Endometrium (tissue), 2 donors: ENCODE results near the gene GGA1.
"Not testable (repeated sequence)": the region's sequence is repeated elsewhere in the genome, so short reads cannot be mapped to it uniquely, and the experiment has no call there.

Source experiments
- FAIRE-seq: peaks from 2 replicates; lab custom pipeline; 2012; peaks lifted over from hg19 to GRCh38; lab: Jason Lieb, UNC
- donor health status: control.
- donor health status: control.

Gene GGA1

GRCh38 chr22:37650463-37651136 is 42.0 kb downstream of the GGA1 start:
- no peak for FAIRE-seq

GRCh38 chr22:37654563-37655251 is 46.1 kb downstream of the GGA1 start:
- FAIRE-seq: no peak

GRCh38 chr22:37655252-37655563 is 46.6 kb downstream of the GGA1 start:
- no peak for FAIRE-seq

GRCh38 chr22:37656583-37656982 is 47.9 kb downstream of the GGA1 start:
- not testable (repeated sequence) for FAIRE-seq

DNA sequence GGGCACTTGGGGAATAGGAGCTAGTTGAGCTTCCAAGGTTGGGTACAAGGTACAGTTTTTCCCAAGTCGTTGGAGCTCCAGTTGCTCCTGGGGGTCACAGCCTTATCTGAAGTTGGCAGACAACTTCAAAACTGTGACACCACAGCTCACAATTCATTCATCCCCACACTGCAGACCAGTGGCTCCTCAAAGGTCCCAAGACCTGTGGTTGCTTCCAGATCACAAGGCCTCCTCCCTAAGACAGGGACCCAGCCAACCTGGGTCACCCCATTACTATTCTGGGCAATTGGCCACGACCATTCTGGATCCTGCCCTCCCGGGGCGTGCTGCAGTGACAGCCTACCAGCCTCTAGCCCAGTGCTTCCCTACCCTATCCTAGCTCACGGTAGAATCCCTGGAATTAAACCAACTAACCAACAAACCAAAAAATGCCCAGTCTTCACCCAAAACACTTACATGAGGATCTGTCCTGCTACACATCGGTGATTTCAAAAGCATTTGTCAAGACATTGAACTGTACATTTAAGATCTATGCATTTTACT is 49.0 kb downstream of the GGA1 start:
- FAIRE-seq: no peak

GRCh38 chr22:37658133-37659065 is 49.8 kb downstream of the GGA1 start, which contains the start of gene PDXP:
PDXP (plus strand) TSS chr22:37658723; CDS start chr22:37658783, 60 bp downstream.
- peak; percentile 99 for FAIRE-seq

GRCh38 chr22:37659066-37659896 is 50.6 kb downstream of the GGA1 start:
- FAIRE-seq: no peak

DNA sequence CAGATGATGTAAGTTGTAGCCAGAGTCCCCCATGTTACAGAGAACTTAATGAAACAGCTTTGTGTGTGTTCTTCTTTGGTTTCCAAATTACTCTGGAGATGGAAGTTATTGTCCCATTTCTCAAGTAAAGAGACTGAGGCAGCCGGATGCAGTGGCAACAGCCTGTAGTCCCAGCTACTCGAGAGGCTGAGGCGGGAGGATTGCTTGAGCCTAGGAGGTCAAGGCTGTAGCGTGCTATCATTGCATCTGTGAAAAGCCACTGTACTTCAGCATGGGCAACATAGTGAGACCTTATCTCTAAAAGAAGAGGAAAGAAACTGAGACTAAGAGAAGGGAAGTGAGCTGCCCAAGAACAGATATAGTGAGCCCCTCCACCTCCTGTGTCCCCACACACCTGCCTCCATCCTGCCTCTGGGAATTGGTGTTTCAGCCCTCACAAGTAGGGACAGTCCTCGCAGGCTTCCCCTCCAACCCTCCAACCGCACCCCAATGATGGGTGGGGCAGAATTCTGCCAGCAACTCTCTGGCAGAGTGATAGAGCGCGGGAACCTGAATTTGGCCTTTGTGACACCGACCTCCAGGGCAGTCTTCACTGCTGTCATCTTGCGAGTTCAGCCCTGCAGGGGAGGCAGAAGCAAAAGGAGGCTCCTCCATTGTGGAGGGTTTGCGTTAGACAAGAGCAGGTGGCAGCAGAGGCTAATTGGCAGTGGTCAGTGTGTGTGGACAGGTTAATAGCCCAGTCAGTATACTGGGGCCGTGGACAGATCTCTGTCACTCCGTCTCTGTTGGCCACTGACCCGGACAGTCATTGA is 51.5 kb downstream of the GGA1 start:
- FAIRE-seq: no peak

DNA sequence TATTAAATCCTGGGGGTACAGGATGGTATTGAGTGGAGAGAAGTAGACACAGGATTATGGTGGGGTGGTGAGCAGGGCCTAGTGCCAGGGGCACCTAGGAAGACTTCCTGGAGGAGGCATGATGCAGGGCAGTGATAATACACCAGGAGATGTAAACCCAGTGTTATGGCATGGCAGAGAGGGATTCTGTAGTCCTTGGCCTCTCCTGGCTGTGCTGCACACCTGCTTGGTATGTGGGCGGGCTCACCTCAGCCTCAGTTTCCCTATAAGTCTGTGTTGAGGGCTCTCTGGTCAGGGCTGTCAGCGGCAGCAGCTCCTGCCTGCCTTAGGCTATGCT is 52.0 kb downstream of the GGA1 start:
- no peak for FAIRE-seq

- peak; percentile 21 for FAIRE-seq
Measured at GRCh38 chr22:37661160-37661924, 52.7 kb downstream of the GGA1 start.

DNA sequence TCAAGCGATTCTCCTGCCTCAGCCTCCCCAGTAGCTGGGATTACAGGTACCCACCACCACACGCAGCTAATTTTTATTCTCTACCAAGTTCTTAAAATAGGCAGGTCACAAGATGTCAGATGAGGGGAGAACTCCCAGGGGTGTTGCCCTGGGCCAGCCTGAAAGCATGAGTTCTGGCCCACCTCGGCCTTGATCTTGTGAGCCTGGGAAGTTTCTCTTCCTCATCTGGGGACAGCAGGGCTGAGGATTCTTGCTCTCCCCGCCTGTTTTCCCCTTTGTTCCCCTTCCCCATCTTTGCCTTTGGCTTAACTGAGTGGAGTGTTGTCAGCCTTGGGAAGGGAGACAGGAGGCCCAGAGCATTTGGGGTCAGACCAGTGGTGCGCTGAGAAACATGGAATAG is 53.4 kb downstream of the GGA1 start:
- no peak for FAIRE-seq

GRCh38 chr22:37663521-37664140 is 55.0 kb downstream of the GGA1 start:
- FAIRE-seq: no peak

DNA sequence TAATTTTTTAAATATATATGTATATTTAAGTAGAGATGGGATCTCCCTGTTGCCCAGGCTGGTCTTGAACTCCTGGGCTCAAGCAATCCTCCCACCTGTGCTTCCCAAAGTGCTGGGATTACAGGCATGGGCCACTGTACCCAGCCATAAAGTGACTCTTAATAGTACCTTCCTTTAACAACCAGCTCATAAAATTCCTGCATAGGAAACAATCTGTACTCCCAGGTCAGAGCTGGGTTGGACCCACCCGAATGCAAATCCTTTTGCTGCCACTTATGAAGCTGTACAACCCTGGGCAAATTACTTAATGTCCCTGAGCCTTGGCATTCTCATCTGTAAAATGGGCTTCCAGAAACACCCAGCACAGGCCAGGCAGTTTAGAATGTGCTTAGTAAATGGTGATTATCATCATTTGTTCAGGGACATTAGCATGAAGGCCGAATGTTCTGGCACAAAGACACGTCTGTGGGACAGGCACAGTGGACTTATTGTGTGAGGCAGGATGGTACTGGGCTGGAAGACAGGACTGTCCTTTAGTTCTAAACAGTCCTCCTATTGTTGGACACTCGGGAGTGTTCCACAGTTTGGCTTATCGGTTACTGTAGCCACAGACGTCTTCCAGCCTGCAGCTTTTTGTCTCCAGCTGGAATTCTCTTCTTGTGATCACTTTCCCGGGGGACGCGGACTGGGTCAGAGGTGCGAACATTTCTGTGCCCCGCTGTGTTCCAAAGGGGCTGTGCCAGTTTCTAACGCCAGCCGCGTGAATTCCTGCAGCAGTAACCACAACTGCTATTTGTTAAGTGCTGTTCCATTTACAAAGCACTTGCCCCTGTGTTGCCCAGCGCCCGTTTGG is 55.8 kb downstream of the GGA1 start:
- no peak for FAIRE-seq

DNA sequence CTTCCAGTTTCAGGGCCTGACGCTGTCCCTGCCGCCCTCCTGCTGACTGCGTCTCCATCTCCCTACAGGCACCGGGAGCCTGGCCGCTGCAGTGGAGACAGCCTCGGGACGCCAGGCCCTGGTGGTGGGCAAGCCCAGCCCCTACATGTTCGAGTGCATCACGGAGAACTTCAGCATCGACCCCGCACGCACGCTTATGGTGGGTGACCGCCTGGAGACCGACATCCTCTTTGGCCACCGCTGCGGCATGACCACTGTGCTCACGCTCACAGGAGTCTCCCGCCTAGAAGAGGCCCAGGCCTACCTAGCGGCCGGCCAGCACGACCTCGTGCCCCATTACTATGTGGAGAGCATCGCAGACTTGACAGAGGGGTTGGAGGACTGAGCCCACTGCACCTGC is 56.9 kb downstream of the GGA1 start:
- FAIRE-seq: no peak

DNA sequence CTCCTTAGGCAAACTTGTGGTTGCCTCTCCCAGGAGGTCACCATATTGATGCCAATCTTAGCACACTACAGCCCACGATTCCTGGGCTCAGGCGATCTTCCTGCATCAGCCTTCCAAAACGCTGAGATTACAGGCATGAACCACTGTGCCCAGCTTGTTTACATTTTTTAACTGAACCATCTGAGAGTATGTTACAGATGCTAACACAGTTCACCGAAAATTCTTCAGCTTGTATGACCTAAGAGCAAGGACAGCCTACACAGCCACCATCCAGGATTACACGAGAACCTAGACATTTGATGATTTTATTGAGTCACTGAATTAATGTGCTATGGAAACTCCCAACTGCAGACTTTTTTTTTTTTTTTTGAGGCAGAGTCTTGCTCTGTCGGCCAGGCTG is 61.0 kb downstream of the GGA1 start:
- FAIRE-seq: no peak

- FAIRE-seq: no peak
Measured at GRCh38 chr22:37672206-37672919, 63.7 kb downstream of the GGA1 start.

- no peak for FAIRE-seq
Measured at GRCh38 chr22:37672920-37673455, 64.4 kb downstream of the GGA1 start.

DNA sequence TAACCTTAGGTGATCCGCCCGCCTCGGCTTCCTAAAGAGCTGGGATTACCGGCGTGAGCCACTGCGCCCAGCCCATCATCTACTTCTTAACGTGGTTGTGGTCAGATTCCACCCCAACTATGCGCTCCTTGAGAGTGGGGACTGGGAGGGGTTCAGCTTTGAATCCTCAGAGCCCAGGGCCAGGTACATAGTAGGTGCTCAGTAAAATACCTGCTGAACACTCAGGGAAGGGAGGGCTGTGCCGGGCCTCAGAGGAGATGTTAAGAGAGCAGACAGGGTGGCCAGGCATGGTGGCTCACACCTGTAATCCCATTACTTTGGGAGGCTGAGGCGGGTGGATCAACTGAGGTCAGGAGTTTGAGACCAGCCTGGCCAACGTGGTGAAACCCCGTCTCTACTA is 65.6 kb downstream of the GGA1 start:
- FAIRE-seq: no peak
